ENCODE measurements around the gene NUP62.

NUP62 gene

GRCh38 chr19:49864890-49865289 lies 64.4 kb downstream of the NUP62 start:
- DNase-seq = no peak

DNA sequence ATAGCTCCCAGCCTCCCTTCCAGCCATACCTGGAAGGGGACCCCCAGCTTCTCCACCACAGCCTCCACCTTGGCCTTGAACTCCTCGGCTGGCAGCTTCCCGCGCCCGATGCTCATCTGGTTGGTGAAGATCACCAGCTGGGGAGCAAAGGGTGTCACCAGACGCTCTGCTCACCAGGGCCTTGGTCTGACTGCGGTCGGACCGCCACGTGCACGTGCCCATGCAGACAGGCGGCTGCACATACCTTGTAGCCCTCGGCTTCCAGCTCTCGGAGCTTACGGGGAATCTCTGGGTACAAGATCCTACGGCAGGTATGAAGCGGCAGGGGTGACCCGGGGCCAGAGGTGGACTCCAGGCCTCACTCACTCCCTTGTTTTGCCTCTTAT lies 65.4 kb downstream of the NUP62 start:
- no peak for DNase-seq

DNA sequence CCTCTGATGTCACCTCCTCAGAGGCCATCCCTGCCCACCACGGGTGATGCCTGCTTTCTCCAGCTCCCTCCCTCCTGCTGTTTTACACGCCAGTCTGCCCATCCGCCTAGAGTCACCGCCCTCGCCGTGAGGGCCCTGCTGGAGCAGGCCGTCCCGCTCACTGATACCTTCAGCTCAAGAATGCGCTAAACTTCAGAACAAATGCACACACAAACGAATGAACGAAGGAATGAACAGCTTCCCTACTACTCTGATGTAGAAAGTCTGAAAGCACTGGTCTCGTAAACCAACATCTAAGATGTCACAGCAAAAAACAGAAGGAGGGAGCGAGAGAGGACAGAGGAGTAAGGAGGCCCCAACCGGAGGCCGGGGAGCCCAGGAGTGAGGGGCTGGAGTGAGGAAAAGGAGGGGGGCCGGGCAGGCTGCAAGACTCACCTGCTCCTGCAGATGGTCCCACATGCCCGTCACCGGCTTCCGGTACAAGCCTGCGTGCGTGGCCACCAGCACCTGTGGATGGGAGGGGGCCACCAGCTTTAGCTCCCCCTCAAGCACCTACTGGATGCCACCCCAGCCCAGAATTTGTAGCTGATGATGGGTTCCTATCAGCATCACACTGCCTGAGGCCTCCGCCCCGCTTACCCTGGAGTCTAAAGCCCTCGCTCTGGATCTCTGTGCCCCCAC lies 65.9 kb downstream of the NUP62 start:
- DNase-seq = no peak

DNA sequence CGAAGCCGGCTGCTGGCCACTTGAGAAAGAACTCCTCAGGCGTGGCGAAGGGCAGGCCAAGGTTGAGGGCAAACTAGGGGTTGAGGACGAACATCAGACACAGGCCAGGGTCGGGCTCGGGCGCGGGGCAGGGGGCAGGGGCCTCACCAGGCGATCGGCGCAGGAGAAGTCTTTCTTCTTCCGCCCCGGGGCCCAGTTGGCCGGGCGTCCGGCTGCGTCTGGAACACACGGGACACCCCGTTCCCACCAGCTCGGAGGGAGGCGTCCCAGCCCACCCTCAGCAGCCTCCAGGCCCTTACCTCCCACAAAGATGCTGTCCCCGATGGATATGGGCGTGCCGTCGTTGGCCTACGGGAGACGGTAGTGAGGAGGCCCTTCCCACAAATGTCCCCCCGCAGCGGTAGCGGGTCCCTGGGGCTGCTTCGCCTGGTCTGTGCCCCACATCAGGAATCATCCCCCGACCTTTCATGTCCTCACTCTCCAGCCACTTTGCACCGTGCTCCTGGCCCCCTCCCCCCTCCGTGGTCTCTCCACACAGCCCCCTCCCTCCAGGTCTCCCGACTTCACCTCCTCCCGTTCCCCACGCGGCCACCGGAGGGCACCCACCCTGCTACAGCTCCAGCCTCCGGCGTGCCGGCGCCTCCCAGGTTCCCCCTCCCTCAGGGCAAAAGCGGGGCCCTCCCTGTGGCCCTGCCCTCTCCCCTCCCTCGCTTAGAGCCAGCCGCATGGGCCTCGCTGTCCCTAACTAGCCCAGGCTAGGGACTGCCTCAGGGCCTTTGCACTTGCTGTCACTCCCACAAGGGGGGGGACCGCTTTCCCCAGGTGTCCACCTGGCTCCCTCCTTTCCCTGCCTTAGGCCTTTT lies 66.7 kb downstream of the NUP62 start:
- no peak for DNase-seq

- DNase-seq = no peak
Observed at GRCh38 chr19:49861541-49862378, 67.5 kb downstream of the NUP62 start.

DNA sequence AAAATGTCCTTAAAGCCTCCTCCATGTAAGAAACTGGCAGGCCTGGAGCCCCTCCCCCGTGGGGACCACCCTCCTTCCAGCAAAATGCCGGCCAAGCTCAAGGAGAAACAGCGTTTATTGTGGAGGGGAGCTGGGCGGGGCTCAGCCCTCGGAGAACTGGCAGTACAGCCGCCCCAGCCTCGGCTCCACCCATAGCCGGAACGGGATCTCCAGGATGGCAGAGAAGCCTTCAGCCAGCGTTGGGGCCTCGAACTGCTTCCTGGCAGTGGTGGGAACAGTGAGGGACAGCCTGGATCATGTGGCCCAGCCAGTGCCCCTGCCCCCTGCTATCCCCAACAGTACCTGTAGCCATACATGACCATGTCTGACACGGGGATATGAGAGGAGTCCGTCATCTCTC lies 68.2 kb downstream of the NUP62 start:
- DNase-seq = no peak

GRCh38 chr19:49860336-49861102 lies 68.8 kb downstream of the NUP62 start:
- no peak for DNase-seq

- DNase-seq = no peak
Observed at GRCh38 chr19:49859682-49860335, 69.5 kb downstream of the NUP62 start.

DNA sequence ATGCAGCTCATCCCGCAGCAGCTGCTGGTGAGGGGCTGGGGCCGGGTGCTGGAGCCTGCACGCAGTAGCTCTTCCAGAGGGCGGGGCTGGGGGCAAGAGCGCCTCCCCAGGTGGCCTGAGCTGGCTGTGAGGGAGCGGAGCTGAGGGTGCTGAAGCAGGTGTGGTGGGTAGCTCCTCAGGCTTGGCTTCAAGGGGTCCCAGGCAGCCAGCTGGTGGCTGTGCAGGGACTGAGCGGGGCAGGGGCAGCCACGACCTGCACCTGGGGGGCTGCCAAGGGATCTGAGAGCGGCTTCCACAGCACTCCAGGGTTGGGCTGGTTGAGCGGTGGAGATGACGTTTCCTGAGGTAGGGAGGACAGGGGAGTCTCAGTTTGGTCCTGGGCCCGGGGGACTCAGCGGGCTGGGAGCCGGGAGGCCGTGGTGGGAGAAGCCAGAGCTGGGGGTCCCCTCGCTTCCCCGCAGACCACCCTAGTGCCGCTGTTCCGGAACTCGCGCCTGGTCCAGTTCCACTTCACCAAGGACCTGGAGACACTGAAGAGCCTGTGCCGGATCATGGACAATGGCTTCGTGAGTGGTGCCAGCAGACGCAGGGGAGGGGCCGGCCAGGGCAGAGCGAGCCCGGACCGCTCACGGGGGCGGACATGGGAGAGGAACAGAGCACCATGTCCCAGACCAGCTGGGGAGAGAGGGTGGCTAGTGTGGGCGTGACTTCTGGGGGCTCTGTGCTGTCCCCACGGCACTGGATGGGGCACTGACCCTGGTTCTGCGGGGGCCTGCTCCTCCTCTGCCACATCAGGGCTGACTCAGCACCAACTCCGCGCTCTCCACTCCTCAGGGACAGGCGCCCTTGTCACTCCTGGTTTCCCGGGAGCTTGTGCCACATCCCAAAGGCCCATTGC lies 71.0 kb downstream of the NUP62 start:
- DNase-seq = no peak

DNA sequence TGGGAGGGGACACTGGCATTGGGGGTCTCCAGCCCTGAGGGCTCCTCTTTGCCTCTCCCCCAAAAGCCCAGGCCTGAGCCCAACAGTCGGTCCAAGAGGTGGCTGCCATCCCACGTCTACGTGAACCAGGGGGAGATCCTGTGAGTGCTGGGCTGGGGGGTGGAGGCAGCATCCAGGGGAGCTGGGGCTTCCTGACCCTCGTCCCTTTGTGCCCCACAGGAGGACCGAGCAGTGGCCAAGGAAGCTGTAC lies 71.5 kb downstream of the NUP62 start:
- DNase-seq = no peak

DNA sequence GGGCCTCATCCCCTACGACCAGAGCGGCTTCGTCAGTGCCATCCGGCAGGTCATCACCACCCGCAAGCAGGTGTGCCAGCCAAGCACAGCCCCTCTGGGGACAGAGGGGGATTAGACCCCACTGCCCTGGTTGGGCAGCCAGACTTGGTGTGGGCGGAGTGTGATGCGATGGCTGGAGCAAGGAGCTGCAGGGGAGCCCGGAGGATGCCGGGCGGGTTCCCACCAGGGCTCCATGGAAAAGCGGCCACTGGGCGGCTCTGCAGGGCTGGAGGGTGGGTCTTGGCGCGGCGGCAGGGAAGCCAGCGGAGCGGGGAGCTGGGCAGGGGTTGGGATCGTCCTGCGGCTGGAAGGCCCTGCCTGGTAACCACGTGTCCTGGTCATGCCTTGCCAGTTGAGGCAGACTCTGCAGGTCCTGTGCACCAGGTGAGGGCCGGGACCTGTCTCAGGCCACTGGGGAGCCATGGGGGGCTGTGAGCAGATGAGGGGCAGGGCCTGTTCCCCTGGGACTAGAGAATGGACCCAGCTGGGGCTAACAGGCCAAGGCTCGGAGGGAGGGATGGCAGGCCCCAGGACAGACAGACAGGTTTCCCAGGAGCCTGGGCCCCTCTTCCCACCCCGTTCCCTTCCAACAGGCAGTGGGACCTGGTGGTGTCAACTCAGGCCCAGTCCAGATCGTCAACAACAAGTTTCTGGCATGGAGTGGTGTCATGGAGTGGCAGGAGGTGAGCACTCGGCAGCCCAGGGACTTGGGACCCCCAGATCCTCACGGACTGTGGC lies 72.1 kb downstream of the NUP62 start:
- no peak for DNase-seq

All from NCI-H1694 treated with DMSO at 0.1 percent for 48 hours (cell line).